ENCODE results near the gene ANKRA2. TPM values are rescaled to one million over a fixed set of nuclear protein-coding genes. Genes with fewer than 3 reads are reported as not detected.
A peak's percentile ranks its signal among the peaks of the same experiment; 100 is the strongest.

The ANKRA2 gene
- total and polyA plus RNA-seq, 9 of the 15 experiments (the other 6 are each of a cell fraction or from before 2014, with no cell fraction given), result 7.9 to 28.7 (median 12.8) TPM

- TF ChIP-seq, protein P1, sequence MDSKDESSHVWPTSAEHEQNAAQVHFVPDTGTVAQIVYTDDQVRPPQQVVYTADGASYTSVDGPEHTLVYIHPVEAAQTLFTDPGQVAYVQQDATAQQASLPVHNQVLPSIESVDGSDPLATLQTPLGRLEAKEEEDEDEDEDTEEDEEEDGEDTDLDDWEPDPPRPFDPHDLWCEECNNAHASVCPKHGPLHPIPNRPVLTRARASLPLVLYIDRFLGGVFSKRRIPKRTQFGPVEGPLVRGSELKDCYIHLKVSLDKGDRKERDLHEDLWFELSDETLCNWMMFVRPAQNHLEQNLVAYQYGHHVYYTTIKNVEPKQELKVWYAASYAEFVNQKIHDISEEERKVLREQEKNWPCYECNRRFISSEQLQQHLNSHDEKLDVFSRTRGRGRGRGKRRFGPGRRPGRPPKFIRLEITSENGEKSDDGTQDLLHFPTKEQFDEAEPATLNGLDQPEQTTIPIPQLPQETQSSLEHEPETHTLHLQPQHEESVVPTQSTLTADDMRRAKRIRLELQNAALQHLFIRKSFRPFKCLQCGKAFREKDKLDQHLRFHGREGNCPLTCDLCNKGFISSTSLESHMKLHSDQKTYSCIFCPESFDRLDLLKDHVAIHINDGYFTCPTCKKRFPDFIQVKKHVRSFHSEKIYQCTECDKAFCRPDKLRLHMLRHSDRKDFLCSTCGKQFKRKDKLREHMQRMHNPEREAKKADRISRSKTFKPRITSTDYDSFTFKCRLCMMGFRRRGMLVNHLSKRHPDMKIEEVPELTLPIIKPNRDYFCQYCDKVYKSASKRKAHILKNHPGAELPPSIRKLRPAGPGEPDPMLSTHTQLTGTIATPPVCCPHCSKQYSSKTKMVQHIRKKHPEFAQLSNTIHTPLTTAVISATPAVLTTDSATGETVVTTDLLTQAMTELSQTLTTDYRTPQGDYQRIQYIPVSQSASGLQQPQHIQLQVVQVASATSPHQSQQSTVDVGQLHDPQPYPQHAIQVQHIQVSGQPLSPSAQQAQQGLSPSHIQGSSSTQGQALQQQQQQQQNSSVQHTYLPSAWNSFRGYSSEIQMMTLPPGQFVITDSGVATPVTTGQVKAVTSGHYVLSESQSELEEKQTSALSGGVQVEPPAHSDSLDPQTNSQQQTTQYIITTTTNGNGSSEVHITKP (IDR thresholded peaks at IDR 0.05; ENCODE audit: partially characterized antibody), result peak; percentile 40
- TF ChIP-seq KDM4B (IDR thresholded peaks at IDR 0.05; ENCODE audit: borderline replicate concordance in 2 of 2, low read depth in 1 of 2) (no peak), SMARCA5 (IDR thresholded peaks at IDR 0.05) (no peak), GABPA (tag; conservative IDR thresholded peaks at IDR 0.05; ENCODE audit: low read depth) (no peak), MIER1 (IDR thresholded peaks at IDR 0.05; ENCODE audit: low read depth) (no peak), TFE3 (CRISPR knock-in tag; IDR thresholded peaks at IDR 0.05) (peak; percentile 93)
Observed at GRCh38 chr5:73544429-73545402, 20.7 kb downstream of the ANKRA2 start (continued).
